ENCODE measurements around the gene TDG.
"Not testable (repeated sequence)": the region's sequence is repeated elsewhere in the genome, so short reads cannot be mapped to it uniquely, and the experiment has no call there.

The TDG gene

DNA sequence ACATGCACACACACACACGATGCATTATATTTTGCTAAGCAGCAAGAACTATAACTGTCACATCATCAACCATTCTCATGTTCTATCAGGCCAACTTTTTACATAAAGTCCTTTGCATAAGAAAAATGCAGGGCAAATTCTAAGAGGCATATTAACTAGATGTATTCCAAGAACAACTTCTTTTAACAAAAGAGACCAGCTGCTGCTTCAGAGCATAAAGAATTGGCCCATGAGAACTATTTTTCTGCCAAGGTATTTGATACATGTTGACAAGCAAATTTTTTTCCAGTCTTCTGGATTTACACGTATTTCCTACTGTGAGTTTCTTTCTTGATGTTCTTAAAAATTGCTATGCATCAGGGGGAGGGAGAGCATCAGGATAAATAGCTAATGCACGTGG, 57.1 kb downstream of the TDG start:
- no peak for DNase-seq (ENCODE audit: low read depth, low spot score)

DNA sequence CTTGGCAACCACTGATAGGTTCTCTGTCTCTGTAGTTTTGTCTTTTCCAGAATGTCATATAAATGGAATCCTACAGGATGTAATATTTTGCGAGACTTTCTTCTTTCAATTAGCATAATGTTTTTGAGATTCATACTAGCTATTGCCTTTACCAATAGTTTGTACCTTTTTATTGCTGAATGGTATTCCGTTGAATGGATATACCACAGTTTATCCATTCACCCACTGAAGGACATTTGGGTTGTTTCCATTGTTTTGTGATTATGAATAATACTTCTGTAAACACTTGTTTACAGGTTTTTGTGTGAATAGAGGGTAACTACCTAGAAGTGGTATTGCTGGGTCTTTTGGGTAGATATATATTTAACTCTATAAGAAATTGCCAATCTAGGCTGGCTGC, 58.0 kb downstream of the TDG start:
- DNase-seq (ENCODE audit: low read depth, low spot score), result no peak

DNA sequence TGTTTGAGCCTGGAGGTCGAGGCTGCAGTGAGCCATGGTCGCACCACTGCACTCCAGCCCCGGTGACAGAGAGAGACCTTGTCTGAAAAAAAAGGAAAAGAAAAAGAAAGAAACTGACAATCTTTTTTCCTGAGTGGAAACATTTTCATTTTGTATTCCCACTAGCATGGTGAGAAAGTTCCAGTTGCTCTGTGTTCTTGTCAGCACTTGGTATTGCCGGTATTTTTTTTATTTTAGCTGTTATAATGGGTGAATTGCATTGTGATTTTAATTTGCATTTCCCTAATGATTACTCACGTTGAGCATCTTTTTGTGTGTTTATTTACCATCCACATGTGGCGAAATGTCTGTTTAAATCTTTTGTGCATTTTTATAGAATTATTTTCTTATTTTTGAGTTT, 58.7 kb downstream of the TDG start:
- DNase-seq (ENCODE audit: low read depth, low spot score), result no peak

DNA sequence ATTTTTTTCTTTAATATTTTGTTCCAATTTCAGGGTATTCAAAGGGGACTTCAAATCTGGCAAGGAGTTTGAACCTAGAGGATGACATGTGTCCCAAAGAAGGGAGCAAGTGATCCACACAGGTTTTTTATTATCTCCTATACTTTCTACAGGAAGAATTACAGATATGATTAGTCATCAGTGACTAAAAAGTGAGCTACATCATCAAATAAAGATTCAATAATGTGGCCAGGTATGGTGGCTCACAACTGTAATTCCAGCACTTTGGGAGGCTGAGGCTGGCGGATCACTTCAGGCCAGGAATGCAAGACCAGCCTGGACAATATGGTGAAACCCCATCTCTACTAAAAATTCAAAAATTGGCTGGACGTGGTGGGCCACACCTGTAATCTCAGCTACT, 60.1 kb downstream of the TDG start:
- no peak for DNase-seq (ENCODE audit: low read depth, low spot score)

DNA sequence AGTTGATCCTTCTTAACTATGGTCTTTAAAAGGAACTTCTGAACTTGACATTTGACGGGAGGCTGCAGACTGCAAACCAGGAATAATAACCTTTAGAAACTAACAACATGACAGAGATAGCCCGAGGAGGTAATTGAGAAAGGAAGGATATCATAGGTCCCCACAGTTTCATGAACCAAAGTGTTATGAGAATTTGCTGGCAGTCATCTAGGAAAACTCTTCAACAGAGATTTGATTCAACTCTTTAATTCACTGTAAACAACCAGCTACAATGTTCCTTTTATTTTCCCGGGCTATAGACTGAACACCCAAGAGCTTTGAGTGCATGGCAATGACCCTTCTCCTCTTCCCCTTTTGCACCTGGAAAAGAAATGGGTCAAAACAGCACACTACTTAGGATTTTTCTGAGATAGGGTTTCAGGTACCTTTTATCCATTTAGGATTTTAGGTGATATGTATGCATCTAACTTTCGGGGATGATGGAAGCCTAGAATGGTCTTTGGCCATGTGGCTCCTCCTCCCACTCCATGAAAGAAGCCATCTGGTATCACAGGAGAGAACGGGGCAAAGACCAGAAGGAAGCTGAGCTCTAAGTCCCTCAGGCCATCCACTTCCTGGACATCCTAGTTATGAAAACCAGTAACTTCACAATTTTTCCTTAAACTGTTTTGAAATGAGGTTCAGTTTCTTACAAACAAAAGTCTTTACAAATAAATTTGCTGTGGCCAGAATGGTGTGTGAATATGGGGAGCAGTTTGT, 61.3 kb downstream of the TDG start:
- no peak for DNase-seq (ENCODE audit: low read depth, low spot score)

DNA sequence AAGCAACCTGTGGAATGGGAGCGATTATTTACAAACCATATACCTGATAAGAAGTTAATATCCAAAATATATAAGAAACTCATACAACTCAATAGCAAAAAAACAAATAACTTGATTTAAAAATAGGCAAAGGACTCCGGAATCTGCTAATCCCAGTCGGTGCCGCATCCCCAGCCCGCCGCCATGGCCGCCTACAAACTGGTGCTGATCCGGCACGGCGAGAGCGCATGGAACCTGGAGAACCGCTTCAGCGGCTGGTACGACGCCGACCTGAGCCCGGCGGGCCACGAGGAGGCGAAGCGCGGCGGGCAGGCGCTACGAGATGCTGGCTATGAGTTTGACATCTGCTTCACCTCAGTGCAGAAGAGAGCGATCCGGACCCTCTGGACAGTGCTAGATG, 64.9 kb downstream of the TDG start:
- DNase-seq (ENCODE audit: low read depth, low spot score), result not testable (repeated sequence)

DNA sequence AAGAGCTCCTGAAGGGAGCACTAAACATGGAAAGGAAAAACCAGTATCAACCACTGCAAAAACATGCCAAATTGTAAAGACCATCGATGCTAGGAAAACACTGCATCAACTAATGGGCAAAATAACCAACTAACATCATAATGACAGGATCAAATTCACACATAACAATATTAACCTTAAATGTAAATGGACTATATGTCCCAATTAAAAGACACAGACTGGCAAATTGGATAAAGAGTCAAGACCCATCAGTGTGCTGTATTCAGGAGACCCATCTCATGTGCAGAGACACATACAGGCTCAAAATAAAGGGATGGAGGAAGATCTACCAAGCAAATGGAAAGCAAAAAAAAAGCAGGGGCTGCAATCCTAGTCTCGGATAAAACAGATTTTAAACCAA, 70.5 kb downstream of the TDG start:
- not testable (repeated sequence) for DNase-seq (ENCODE audit: low read depth, low spot score)
